MG63 (cell line): ENCODE measurements around the gene SREK1. TPM values are rescaled to one million over a fixed set of nuclear protein-coding genes. Genes with fewer than 3 reads are reported as not detected.
"Not testable (repeated sequence)": the region's sequence is repeated elsewhere in the genome, so short reads cannot be mapped to it uniquely, and the experiment has no call there.

Experiments
- DNase-seq: peaks from one replicate; pipeline ENCODE4 v3.0.0-alpha.2; 2020
- H3K27me3 ChIP-seq: fragments of 250-450 bp; sonication (Bioruptor Pico); 2 replicates; pipeline ENCODE4 v1.5.1; 2020; ENCODE audit warnings: mild to moderate bottlenecking, moderate library complexity
- H3K36me3 ChIP-seq: fragments of 250-450 bp; sonication (Bioruptor Pico); 2 replicates; pipeline ENCODE4 v1.5.1; 2020; ENCODE audit warnings: mild to moderate bottlenecking, moderate library complexity
- H3K4me3 ChIP-seq: fragments of 250-450 bp; sonication (Bioruptor Pico); 2 replicates; pipeline ENCODE4 v1.5.1; 2020; ENCODE audit warnings: mild to moderate bottlenecking, moderate library complexity
- H3K9me3 ChIP-seq: fragments of 250-450 bp; sonication (Bioruptor Pico); 2 replicates; pipeline ENCODE4 v1.5.1; 2020; ENCODE audit warnings: mild to moderate bottlenecking, moderate library complexity
- total RNA-seq: library from RNA; depleted of rRNA; stranded (reverse); fragments of >200 nt; shearing (Covaris generic); gene quantifications from 2 replicates; pipeline ENCODE4 v1.2.3, GENCODE V29; 2014; ENCODE audit warnings: low replicate concordance; rRNA removed

The SREK1 gene
- 12.2 and 16.9 TPM in 2 replicates for total RNA-seq

GRCh38 chr5:66144074-66144833 is at the start of gene SREK1:
SREK1 (plus strand) TSS chr5:66144300; CDS start chr5:66144377, 77 bp downstream.
- Histone ChIP-seq H3K9me3 (no peaks in the 10 kb centered on the region), H3K27me3 (no peaks in the 10 kb centered on the region), H3K36me3 (peaks cover 14% of the 10 kb centered on the region; the same call in 1 of the 2 replicates), H3K4me3 (peak within 1 kb of the TSS; percentile 93)
- peak; percentile 94 for DNase-seq

- H3K4me3 ChIP-seq = no peak overlapping the region
- H3K36me3 ChIP-seq = peaks cover 19% of the 10 kb centered on the region
- H3K27me3 ChIP-seq = no peaks in the 10 kb centered on the region
- peaks cover 50% of the 10 kb centered on the region for H3K9me3 ChIP-seq
- DNase-seq = no peak
These were observed 43.2 kb upstream of the SREK1 start for GRCh38 chr5:66100851-66101250.

- H3K9me3 ChIP-seq = peaks cover 35% of the 10 kb centered on the region
- no peak overlapping the region for H3K4me3 ChIP-seq
- H3K27me3 ChIP-seq = no peaks in the 10 kb centered on the region
- no peaks in the 10 kb centered on the region for H3K36me3 ChIP-seq
- peak; percentile 65 for DNase-seq
These were observed 30.9 kb upstream of the SREK1 start for GRCh38 chr5:66113160-66113559.

GRCh38 chr5:66118304-66118703 is 25.8 kb upstream of the SREK1 start:
- no peak for DNase-seq
- no peak overlapping the region for H3K4me3 ChIP-seq
- no peaks in the 10 kb centered on the region for H3K36me3 ChIP-seq
- H3K27me3 ChIP-seq = no peaks in the 10 kb centered on the region
- peaks cover 5% of the 10 kb centered on the region for H3K9me3 ChIP-seq

- Histone ChIP-seq H3K36me3 (no peaks in the 10 kb centered on the region), H3K9me3 (no peaks in the 10 kb centered on the region; the same call in 1 of the 2 replicates), H3K27me3 (no peaks in the 10 kb centered on the region), H3K4me3 (no peak overlapping the region)
- no peak for DNase-seq
These were observed 21.6 kb upstream of the SREK1 start for GRCh38 chr5:66122379-66123034.

GRCh38 chr5:66129144-66129543 is 15.0 kb upstream of the SREK1 start:
- DNase-seq = no peak

GRCh38 chr5:66130493-66130892 is 13.6 kb upstream of the SREK1 start:
- H3K4me3 ChIP-seq = no peak overlapping the region
- H3K27me3 ChIP-seq = no peaks in the 10 kb centered on the region
- no peaks in the 10 kb centered on the region for H3K36me3 ChIP-seq
- no peak for DNase-seq
- H3K9me3 ChIP-seq = 0 out of 2 replicates have a peak, but pooled peaks cover 5% of the 10 kb centered on the region

More at GRCh38 chr5:66129144-66129543, 15.0 kb upstream of the SREK1 start:
- no peak overlapping the region for H3K4me3 ChIP-seq
- H3K9me3 ChIP-seq = 0 out of 2 replicates have a peak, but pooled peaks cover 5% of the 10 kb centered on the region
- H3K27me3 ChIP-seq = no peaks in the 10 kb centered on the region
- no peaks in the 10 kb centered on the region for H3K36me3 ChIP-seq

GRCh38 chr5:66134407-66134861 is 9.7 kb upstream of the SREK1 start:
- 0 out of 2 replicates have a peak, but pooled peaks cover 5% of the 10 kb centered on the region for H3K9me3 ChIP-seq
- DNase-seq = no peak
- H3K27me3 ChIP-seq = no peaks in the 10 kb centered on the region
- no peaks in the 10 kb centered on the region for H3K36me3 ChIP-seq
- no peak overlapping the region for H3K4me3 ChIP-seq

GRCh38 chr5:66136053-66136452 is 8.0 kb upstream of the SREK1 start:
- no peaks in the 10 kb centered on the region for H3K9me3 ChIP-seq
- no peak for DNase-seq
- H3K36me3 ChIP-seq = no peaks in the 10 kb centered on the region
- no peaks in the 10 kb centered on the region for H3K27me3 ChIP-seq
- no peak overlapping the region for H3K4me3 ChIP-seq

GRCh38 chr5:66136944-66137343 is 7.2 kb upstream of the SREK1 start:
- not testable (repeated sequence) for H3K9me3 ChIP-seq, H3K27me3 ChIP-seq, DNase-seq, H3K4me3 ChIP-seq, H3K36me3 ChIP-seq

GRCh38 chr5:66138637-66139317 is 5.3 kb upstream of the SREK1 start:
- DNase-seq = no peak
- Histone ChIP-seq H3K9me3 (no peaks in the 10 kb centered on the region), H3K27me3 (no peaks in the 10 kb centered on the region), H3K36me3 (no peaks in the 10 kb centered on the region), H3K4me3 (no peak overlapping the region)

GRCh38 chr5:66139318-66139712 is 4.8 kb upstream of the SREK1 start:
- H3K27me3 ChIP-seq = no peaks in the 10 kb centered on the region
- H3K9me3 ChIP-seq = no peaks in the 10 kb centered on the region
- no peak overlapping the region for H3K4me3 ChIP-seq
- DNase-seq = no peak
- H3K36me3 ChIP-seq = no peaks in the 10 kb centered on the region

GRCh38 chr5:66142417-66142816 is 1.7 kb upstream of the SREK1 start:
- Histone ChIP-seq H3K27me3 (no peaks in the 10 kb centered on the region), H3K4me3 (no peak overlapping the region), H3K36me3 (peaks cover 9% of the 10 kb centered on the region; the same call in 1 of the 2 replicates), H3K9me3 (no peaks in the 10 kb centered on the region)
- DNase-seq = no peak

GRCh38 chr5:66143473-66144073 is 527 bp upstream of the SREK1 start:
- Histone ChIP-seq H3K4me3 (peak overlapping the region; percentile 93), H3K36me3 (peaks cover 10% of the 10 kb centered on the region; the same call in 1 of the 2 replicates), H3K9me3 (no peaks in the 10 kb centered on the region), H3K27me3 (no peaks in the 10 kb centered on the region)
- DNase-seq = no peak

- Histone ChIP-seq H3K9me3 (no peaks in the 10 kb centered on the region), H3K4me3 (peak overlapping the region; percentile 93), H3K27me3 (no peaks in the 10 kb centered on the region), H3K36me3 (peaks cover 20% of the 10 kb centered on the region; the same call in 1 of the 2 replicates)
- no peak for DNase-seq
These were observed 812 bp downstream of the SREK1 start for GRCh38 chr5:66144834-66145390.

- no peaks in the 10 kb centered on the region for H3K9me3 ChIP-seq
- peak overlapping the region; percentile 93 for H3K4me3 ChIP-seq
- no peak for DNase-seq
- H3K27me3 ChIP-seq = no peaks in the 10 kb centered on the region
- H3K36me3 ChIP-seq = peaks cover 20% of the 10 kb centered on the region; the same call in 1 of the 2 replicates
These were observed 1.6 kb downstream of the SREK1 start for GRCh38 chr5:66145737-66146136.
